ENCODE measurements around the gene SNCB. TPM values are rescaled to one million over a fixed set of nuclear protein-coding genes. Genes with fewer than 3 reads are reported as not detected.

SNCB gene
- polyA plus RNA-seq, 1 of the 3 experiments (the other 2 are of a cell fraction): 0.33 TPM

DNA sequence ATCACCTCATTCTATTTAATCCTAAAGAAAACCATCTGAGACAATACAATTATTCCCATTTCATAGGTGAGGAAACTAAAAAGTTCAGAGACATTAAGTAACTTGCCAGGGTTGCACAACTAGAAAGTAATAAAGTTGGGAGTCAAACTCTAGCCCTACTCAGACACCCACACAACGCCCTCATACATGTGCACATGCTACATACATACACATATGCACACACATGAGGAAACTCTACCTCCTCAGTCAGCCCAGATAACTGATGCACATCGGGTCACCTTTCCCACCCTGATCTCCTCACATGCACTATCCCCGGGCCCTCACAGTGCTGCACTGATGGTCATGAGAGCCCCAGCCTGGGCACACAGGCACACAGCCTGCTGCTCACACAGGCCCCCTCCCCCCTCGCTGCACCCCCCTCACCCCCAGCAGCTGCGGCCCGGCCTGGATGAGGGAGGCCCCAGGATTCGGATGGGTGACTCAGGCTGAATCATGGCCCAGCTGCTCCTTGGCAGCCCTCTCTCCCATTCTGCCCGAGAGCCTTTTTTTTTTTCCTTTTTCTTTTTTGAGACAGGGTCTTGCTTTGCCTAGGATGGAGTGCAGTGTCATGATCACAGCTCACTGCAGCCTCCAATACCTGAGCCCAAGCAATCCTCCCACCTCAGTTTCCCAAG is 15.4 kb downstream of the SNCB start (continued):
- TF ChIP-seq, protein P1, sequence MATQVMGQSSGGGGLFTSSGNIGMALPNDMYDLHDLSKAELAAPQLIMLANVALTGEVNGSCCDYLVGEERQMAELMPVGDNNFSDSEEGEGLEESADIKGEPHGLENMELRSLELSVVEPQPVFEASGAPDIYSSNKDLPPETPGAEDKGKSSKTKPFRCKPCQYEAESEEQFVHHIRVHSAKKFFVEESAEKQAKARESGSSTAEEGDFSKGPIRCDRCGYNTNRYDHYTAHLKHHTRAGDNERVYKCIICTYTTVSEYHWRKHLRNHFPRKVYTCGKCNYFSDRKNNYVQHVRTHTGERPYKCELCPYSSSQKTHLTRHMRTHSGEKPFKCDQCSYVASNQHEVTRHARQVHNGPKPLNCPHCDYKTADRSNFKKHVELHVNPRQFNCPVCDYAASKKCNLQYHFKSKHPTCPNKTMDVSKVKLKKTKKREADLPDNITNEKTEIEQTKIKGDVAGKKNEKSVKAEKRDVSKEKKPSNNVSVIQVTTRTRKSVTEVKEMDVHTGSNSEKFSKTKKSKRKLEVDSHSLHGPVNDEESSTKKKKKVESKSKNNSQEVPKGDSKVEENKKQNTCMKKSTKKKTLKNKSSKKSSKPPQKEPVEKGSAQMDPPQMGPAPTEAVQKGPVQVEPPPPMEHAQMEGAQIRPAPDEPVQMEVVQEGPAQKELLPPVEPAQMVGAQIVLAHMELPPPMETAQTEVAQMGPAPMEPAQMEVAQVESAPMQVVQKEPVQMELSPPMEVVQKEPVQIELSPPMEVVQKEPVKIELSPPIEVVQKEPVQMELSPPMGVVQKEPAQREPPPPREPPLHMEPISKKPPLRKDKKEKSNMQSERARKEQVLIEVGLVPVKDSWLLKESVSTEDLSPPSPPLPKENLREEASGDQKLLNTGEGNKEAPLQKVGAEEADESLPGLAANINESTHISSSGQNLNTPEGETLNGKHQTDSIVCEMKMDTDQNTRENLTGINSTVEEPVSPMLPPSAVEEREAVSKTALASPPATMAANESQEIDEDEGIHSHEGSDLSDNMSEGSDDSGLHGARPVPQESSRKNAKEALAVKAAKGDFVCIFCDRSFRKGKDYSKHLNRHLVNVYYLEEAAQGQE (IDR thresholded peaks at IDR 0.05; ENCODE audit: low read depth, low read length): peak; percentile 49; the same call in 1 of the 2 replicates
- TF ChIP-seq NRF1 (IDR thresholded peaks at IDR 0.05; ENCODE audit: low read depth, low read length) (no peak), NFIC (IDR thresholded peaks at IDR 0.05; ENCODE audit: borderline replicate concordance) (peak; percentile 70), RFX5 (IDR thresholded peaks at IDR 0.05; ENCODE audit: low read length) (no peak), ELF1 (IDR thresholded peaks at IDR 0.05) (no peak), RCOR1 (IDR thresholded peaks at IDR 0.05; ENCODE audit: low read length) (no peak), RAD21 (IDR thresholded peaks at IDR 0.05; ENCODE audit: low read length) (no peak), FOXJ3 (CRISPR knock-in tag; IDR thresholded peaks at IDR 0.05) (no peak)
- TF ChIP-seq, protein P2, sequence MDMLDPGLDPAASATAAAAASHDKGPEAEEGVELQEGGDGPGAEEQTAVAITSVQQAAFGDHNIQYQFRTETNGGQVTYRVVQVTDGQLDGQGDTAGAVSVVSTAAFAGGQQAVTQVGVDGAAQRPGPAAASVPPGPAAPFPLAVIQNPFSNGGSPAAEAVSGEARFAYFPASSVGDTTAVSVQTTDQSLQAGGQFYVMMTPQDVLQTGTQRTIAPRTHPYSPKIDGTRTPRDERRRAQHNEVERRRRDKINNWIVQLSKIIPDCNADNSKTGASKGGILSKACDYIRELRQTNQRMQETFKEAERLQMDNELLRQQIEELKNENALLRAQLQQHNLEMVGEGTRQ (IDR thresholded peaks at IDR 0.05; ENCODE audit: borderline replicate concordance, low read depth, low read length): no peak

DNA sequence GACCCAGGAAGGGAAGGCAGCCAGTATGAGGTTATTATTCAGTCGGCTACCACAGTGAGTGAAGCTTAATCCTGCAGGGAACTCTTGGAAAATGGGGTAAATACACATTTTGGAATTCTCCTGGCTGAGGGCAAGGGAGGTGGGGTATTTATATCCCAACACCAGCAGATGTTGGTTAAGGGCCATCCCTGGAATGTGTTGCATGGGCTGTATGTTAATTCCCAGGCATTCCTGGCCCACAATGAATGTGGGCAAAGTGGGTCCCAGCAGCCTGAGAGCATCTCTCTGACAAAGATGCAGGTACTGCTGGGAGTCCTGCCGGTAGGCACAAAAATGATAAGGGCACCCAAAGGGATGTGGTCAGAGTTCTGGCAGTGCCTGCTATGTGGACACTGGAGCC is 17.5 kb downstream of the SNCB start:
- H3K36me3 ChIP-seq (replicated peaks in 1 of 2; ENCODE audit: control insufficient read depth in 1 of 2, insufficient read depth in 2 of 2, low read length in 1 of 2): no peaks in the 10 kb centered on the region
- H2AFZ ChIP-seq (ENCODE audit: low read depth): no peak overlapping the region
- no peaks in the 10 kb centered on the region for H3K27me3 ChIP-seq (ENCODE audit: insufficient read depth)
- no peaks in the 10 kb centered on the region for H3K9me3 ChIP-seq
- H3F3A ChIP-seq (replicated peaks; ENCODE audit: insufficient read depth): peaks cover 4% of the 10 kb centered on the region
- ChIA-PET CTCF (no interaction called here), POLR2A (interaction anchor here (0.7 kb wide), 1 partner anchor 33 kb away, joined by 3 read pairs; no protein-coding TSS in a partner anchor)
- no peak overlapping the region for H3K9ac ChIP-seq
- H4K20me1 ChIP-seq (ENCODE audit: insufficient read depth): peaks cover 11% of the 10 kb centered on the region; the same call in 1 of the 2 replicates
- H3K79me2 ChIP-seq (ENCODE audit: insufficient read depth): peaks cover 15% of the 10 kb centered on the region
- H3K4me2 ChIP-seq: no peak overlapping the region
- no peaks in the 10 kb centered on the region for H3K9me2 ChIP-seq
- WGBS (ENCODE audit: low lambda C conversion rate): 73% methylated on average over 2 of the region's 2 CpGs
- no peak for DNase-seq
- peaks cover 7 to 39% of the 10 kb centered on the region in 2 experiments; a peak in 3 of 4 replicates for H3K4me1 ChIP-seq (ENCODE audit: control insufficient read depth in 1 of 2, insufficient read depth in 2 of 2, low read depth in 1 of 2, low read length in 1 of 2)
- H3K4me3 ChIP-seq (ENCODE audit: low read depth in 2 of 2, low read length in 1 of 2): no peak overlapping the region
- no peak overlapping the region for H3K27ac ChIP-seq (ENCODE audit: low read depth in 2 of 2, low read length in 1 of 2)
- TF ChIP-seq RAD21 (IDR thresholded peaks at IDR 0.05; ENCODE audit: low read length): no peak
- no peak for TF ChIP-seq TCF12 (IDR thresholded peaks at IDR 0.05)
- TF ChIP-seq, protein P2 (IDR thresholded peaks at IDR 0.05; ENCODE audit: borderline replicate concordance, low read depth, low read length): no peak
- TF ChIP-seq FOSL2 (IDR thresholded peaks at IDR 0.05; ENCODE audit: borderline replicate concordance, low read depth): no peak
- no peak for TF ChIP-seq MXI1 (IDR thresholded peaks at IDR 0.05; ENCODE audit: low read depth, low read length)
- no peak for TF ChIP-seq JUND (IDR thresholded peaks at IDR 0.05)
- TF ChIP-seq, protein P3, sequence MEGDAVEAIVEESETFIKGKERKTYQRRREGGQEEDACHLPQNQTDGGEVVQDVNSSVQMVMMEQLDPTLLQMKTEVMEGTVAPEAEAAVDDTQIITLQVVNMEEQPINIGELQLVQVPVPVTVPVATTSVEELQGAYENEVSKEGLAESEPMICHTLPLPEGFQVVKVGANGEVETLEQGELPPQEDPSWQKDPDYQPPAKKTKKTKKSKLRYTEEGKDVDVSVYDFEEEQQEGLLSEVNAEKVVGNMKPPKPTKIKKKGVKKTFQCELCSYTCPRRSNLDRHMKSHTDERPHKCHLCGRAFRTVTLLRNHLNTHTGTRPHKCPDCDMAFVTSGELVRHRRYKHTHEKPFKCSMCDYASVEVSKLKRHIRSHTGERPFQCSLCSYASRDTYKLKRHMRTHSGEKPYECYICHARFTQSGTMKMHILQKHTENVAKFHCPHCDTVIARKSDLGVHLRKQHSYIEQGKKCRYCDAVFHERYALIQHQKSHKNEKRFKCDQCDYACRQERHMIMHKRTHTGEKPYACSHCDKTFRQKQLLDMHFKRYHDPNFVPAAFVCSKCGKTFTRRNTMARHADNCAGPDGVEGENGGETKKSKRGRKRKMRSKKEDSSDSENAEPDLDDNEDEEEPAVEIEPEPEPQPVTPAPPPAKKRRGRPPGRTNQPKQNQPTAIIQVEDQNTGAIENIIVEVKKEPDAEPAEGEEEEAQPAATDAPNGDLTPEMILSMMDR (IDR thresholded peaks at IDR 0.05): no peak
- TF ChIP-seq, protein P4, sequence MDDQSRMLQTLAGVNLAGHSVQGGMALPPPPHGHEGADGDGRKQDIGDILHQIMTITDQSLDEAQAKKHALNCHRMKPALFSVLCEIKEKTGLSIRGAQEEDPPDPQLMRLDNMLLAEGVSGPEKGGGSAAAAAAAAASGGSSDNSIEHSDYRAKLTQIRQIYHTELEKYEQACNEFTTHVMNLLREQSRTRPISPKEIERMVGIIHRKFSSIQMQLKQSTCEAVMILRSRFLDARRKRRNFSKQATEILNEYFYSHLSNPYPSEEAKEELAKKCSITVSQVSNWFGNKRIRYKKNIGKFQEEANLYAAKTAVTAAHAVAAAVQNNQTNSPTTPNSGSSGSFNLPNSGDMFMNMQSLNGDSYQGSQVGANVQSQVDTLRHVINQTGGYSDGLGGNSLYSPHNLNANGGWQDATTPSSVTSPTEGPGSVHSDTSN (IDR thresholded peaks at IDR 0.05): no peak
- no peak for TF ChIP-seq NFIC (IDR thresholded peaks at IDR 0.05; ENCODE audit: borderline replicate concordance)
- no peak for TF ChIP-seq SMC3 (IDR thresholded peaks at IDR 0.05; ENCODE audit: low read depth, low read length)
- no peak for TF ChIP-seq RCOR1 (IDR thresholded peaks at IDR 0.05; ENCODE audit: low read length)
- no peak for TF ChIP-seq FOXM1 (IDR thresholded peaks at IDR 0.05; ENCODE audit: low read depth)
- TF ChIP-seq TAF1 (IDR thresholded peaks at IDR 0.05; ENCODE audit: borderline replicate concordance, low read depth, low read length): no peak
- TF ChIP-seq ELF1 (IDR thresholded peaks at IDR 0.05): no peak
- no peak for TF ChIP-seq EZH2phosphoT487 (IDR thresholded peaks at IDR 0.05; ENCODE audit: borderline replicate concordance, low read depth)
- no peak for TF ChIP-seq TEAD4 (IDR thresholded peaks at IDR 0.05; ENCODE audit: borderline replicate concordance, insufficient read depth)
